NCI-H187 treated with DMSO at 0.1 percent for 48 hours (cell line): Measurements from ENCODE around the gene COL26A1.
"Not testable (repeated sequence)": the region's sequence is repeated elsewhere in the genome, so short reads cannot be mapped to it uniquely, and the experiment has no call there.

Experiments used
- DNase-seq: peaks from one replicate; lab custom pipeline; 2025; lab: John Stamatoyannopoulos, UW

COL26A1 gene

GRCh38 chr7:101501351-101501750, 138.7 kb downstream of the COL26A1 start:
- DNase-seq: no peak

- no peak for DNase-seq
Measured at GRCh38 chr7:101502466-101503098, 139.9 kb downstream of the COL26A1 start.

- DNase-seq: not testable (repeated sequence)
Measured at GRCh38 chr7:101505510-101505909, 142.8 kb downstream of the COL26A1 start.

- DNase-seq: no peak
Measured at GRCh38 chr7:101506531-101506930, 143.9 kb downstream of the COL26A1 start.

GRCh38 chr7:101507327-101507726, 144.7 kb downstream of the COL26A1 start:
- no peak for DNase-seq

- DNase-seq: no peak
Measured at GRCh38 chr7:101507791-101508252, 145.1 kb downstream of the COL26A1 start.

- DNase-seq: no peak
Measured at GRCh38 chr7:101510297-101510696, 147.6 kb downstream of the COL26A1 start.

- no peak for DNase-seq
Measured at GRCh38 chr7:101511965-101512364, 149.3 kb downstream of the COL26A1 start.

GRCh38 chr7:101516851-101517250, 154.2 kb downstream of the COL26A1 start:
- DNase-seq: no peak

GRCh38 chr7:101517304-101517703, 154.6 kb downstream of the COL26A1 start:
- DNase-seq: no peak

GRCh38 chr7:101518336-101518735, 155.7 kb downstream of the COL26A1 start:
- DNase-seq: no peak

GRCh38 chr7:101519324-101520023, 156.8 kb downstream of the COL26A1 start:
- no peak for DNase-seq

GRCh38 chr7:101521430-101521925, 158.8 kb downstream of the COL26A1 start:
- DNase-seq: no peak

GRCh38 chr7:101522021-101522420, 159.3 kb downstream of the COL26A1 start:
- DNase-seq: no peak

GRCh38 chr7:101527844-101528667, 165.4 kb downstream of the COL26A1 start:
- DNase-seq: no peak

- no peak for DNase-seq
Measured at GRCh38 chr7:101529560-101529959, 166.9 kb downstream of the COL26A1 start.

GRCh38 chr7:101531726-101532357, 169.2 kb downstream of the COL26A1 start:
- no peak for DNase-seq

- no peak for DNase-seq
Measured at GRCh38 chr7:101532400-101533102, 169.9 kb downstream of the COL26A1 start.

GRCh38 chr7:101533103-101533465, 170.4 kb downstream of the COL26A1 start:
- no peak for DNase-seq

GRCh38 chr7:101534015-101534803, 171.5 kb downstream of the COL26A1 start:
- DNase-seq: no peak

GRCh38 chr7:101534873-101535272, 172.2 kb downstream of the COL26A1 start:
- DNase-seq: no peak
